HG03378 (cell line): ENCODE results near the gene SLC38A8.

Experiments
- ATAC-seq: cut with Tn5 transposase; IDR thresholded peaks from one replicate; pipeline ENCODE4 v1.9.1; 2021; ENCODE audit warnings: mild to moderate bottlenecking, moderate library complexity; ENCODE audit not compliant: unreplicated experiment

Gene SLC38A8

DNA sequence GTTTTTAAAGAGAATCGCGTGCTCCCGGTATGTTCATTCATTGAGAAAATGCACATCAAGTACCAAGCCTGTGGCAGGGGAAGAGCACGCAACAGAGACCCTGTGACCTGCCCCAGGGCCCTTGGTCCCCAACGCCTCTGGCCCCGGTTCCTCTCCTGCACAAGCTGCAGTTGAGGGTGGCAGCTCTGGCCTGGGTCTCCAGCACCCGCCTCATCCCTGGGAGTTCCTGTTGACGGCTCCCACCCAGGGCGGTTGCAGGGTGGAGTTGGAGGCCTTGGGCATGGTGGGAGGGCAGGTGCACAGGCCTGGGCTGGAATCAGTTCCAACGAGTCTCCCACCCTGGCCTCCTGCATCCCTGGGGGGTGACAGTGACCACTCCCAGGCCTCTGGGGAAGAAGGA is 69.5 kb downstream of the SLC38A8 start:
- ATAC-seq = no peak

DNA sequence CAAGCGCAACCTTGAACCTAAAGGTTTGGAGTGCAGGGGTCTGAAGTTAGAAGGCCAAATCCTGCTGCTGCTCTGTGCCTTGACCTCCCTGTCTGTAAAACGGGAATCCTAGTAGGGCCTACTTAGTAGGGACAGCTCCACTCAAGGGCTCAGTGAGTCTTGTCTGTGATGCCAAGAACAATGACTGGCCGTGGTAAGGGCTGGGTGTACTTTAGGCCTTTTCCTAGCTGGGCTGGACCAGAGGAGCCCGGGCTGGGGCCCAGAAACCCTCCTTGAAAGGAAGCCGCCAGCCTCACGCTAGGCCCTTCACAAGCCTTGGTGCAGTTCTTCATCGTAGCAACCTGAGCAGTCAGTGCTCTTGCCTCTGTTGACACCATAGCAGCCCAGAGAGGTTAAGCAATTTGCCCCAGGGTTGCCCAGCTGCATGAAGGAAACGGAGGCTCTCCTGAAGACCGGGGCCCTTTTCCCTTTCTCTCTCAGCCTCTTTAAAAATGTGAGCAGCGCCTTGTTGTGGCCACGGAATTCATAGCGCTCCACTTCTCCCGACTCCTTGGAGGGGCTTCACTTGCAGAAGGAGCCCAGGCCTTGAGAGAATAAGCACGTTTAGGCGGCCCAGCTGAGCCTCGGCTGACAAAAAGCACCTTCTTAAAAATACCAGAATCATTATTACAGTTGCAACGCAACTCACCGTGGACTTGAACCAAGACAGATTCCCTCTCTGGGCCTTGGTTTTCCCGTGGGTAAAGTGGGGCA is 70.2 kb downstream of the SLC38A8 start:
- no peak for ATAC-seq

DNA sequence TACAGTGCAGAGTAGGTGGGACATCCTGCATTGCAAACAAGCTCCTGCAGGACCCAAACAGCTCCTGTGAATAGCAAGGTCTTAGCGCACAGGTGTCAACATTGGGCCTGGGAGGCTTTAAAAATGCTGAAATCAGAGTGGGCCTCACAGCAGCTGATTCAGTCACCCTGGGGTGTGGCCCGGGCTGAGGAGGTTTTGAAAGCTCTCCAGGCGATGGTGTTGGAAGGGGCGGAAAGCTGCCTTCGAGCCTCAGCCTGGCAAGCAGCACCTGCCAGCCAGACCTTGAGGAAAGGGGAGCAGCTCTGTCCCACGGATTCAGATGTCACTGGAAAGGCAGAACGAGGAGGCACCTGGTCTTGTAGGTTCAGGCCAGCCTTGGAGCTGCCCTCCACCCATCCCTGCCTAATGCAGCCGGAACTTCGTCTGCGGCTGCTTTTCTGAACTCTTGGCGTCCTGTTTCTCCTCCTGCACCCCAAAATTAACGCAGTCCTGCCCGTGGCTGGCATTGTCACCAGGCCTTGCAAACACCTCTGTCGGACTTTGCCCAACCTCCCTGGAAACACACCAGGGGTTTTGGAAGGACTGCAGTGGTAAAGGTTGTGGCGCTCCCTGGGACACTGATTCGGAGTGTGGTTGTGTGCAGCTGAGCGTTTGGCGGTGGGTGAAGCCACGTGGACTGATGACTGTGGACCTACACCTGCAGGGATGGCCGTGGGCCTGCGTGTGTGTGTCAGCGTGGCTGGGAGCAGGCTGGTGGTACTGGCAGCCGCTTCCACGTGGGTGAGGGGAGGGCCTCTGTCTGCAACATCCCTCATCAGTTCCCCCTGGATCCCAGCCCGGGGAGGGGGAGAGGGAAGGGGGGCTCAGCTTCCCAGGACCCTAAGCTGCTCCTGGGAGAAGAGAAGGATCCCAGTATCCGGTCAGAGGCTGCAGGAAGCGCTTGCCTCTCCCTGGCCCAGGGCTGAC is 71.1 kb downstream of the SLC38A8 start:
- no peak for ATAC-seq

DNA sequence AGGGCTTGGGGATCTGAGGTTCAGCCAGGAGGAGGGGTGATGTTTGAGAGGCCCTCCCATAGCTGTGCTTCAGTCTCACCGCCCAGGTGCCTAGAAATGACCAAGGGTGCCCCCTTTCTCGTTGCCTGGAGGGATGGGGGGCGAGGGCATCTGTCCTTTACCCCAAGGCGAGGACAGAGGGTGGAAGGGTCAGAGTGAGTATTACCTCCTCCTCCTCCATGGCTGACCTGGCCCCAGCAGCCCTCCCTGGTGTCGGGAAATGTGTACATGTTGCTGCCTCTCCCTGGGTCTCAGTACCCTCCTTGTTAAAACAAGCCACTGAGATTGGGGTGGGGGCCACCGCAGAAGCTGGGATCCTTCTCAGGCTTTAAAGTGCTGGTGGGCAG is 72.2 kb downstream of the SLC38A8 start:
- no peak for ATAC-seq

DNA sequence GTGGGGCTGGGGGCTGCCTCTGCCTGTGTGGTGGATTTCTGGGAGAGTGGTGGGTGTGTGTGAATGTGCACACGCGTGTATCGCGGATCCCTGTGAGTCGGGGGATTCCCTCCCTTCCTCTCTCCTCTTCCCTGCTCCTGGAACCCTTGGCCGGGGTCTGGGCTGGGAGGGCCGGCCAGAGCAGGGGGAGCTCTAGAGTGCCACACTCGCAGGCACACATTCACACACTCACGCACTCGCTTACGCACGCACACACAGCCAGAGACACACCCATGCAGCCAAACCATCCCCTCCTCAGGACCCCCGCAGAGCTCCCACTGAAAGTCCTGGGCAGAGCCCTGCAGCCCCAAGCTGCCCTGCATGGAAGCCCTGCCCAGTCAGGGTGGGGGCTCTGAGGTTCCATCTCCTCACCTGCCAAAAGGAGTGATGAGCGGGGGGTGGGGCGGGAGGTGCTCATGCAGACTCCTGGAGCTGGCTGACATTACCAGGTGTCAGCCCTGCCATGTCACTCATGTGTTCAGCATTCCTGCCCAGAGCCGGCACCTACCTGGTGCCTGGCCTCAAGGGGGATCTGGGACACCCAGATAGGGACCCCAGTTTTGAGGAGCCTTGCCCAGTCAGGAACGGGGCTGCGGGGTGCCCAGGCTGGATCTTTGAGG is 72.7 kb downstream of the SLC38A8 start:
- no peak for ATAC-seq

DNA sequence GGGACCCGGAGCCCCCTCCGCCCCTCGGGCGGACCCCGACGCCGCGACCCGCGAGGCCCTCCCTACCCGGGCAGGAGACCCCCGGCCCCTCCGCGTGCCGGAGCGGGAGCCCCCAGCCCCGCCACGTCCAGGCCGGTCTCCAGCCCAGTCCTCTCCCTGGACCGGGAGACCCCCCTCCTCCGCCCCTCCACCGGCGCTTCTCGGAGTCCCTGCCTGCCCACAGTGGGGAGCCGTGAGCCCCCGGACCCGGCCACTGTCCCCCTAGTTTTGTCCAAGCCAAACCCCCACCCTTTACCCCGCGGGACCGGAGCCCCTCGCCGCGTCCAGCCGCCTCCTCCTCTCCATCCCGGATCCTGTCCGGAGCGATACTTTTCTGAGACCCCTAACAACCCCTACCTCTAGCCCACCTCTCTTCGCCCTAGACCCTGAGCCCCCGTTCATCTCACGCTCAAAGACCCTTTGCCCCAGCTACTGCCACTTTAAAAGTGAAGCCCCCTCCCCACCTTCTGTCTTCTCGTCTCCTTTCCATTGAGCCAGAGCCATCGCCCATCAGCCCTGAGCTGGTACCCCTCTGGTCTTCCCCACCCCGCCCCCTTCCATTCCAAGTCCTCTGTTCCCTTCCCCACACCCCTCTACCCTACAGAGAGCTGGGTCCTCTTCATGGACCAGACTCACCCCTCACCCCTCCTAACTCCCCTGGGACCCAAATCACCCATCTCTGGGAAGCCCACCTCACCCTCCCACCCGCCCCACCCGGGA is 73.5 kb downstream of the SLC38A8 start:
- no peak for ATAC-seq

- ATAC-seq = no peak
Measured at GRCh38 chr16:83968306-83968851, 74.2 kb downstream of the SLC38A8 start.

- no peak for ATAC-seq
Measured at GRCh38 chr16:83967838-83968305, 74.7 kb downstream of the SLC38A8 start, which contains the start of gene NECAB2. Gene NECAB2, plus strand, starts transcription at chr16:83968244. Its CDS starts 405 bp downstream, at chr16:83968649.

DNA sequence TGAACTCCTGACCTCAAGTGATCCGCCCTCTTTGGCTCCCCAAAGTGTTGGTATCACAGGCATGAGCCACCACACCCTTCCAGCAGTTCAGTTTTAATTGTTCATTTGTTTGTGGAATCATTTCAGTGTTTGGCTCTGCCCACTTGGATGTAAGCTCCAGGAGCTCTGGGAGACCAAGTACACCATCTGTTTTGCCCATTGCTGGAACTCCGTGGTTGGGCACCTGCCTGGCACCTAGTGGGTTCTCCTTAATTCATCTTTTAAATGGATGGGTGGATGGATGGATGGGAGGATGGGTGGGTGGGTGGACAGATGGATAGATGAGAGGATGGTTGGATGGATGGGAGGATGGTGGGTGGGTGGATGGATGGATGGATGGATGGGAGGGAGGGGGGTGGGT is 75.5 kb downstream of the SLC38A8 start:
- no peak for ATAC-seq

GRCh38 chr16:83966153-83966696 is 76.4 kb downstream of the SLC38A8 start:
- no peak for ATAC-seq

GRCh38 chr16:83965444-83966152 is 77.0 kb downstream of the SLC38A8 start:
- no peak for ATAC-seq

DNA sequence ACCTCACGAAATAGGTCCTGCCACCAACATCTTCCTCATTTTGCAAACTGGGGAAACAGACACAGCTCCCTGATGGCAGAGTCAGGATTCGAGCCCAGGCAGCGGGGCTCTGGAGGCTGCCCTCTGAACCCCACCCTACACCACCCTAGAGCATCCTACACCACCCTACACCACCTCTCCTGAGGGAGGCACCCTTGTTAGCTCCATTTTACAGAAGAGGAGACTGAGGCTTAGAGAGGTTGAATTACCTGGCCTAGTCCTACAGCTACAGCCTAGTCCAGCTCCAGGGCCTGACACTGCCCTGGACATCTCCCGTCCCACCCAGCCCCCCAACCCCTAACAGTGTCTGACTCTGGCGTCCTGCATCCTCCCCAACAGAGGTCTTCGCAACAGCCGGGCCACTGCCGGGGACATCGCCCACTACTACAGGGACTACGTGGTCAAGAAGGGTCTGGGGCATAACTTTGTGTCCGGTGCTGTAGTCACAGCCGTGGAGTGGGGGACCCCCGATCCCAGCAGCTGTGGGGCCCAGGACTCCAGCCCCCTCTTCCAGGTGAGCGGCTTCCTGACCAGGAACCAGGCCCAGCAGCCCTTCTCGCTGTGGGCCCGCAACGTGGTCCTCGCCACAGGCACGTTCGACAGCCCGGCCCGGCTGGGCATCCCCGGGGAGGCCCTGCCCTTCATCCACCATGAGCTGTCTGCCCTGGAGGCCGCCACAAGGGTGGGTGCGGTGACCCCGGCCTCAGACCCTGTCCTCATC is 77.7 kb downstream of the SLC38A8 start:
- ATAC-seq = no peak

GRCh38 chr16:83963277-83964119 is 79.1 kb downstream of the SLC38A8 start:
- ATAC-seq = no peak

DNA sequence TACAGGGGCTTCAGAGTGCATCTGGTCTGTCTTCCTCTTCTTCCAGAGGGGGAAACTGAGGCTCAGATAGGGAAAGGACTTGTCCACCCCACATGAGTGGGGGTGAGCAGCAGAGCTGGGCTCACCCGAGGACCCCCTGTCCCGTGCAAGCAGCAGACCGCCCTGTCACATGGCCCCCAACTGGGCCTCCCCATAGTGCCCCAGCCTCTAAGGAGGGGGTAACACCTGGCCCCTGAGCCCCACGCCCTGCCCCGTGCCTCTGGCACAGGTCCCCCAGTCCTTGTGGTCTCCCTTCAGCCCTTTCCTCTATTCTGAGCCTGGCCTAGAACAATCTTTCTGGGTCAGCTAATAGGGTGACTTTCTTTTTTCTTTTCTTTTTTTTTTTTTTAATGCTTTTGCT is 81.0 kb downstream of the SLC38A8 start:
- ATAC-seq = no peak

- no peak for ATAC-seq
Measured at GRCh38 chr16:83960521-83961249, 81.9 kb downstream of the SLC38A8 start.
